AG09309 (cell line): ENCODE data around the gene IGHMBP2.

Experiments
- DNase-seq: peaks from one replicate; pipeline ENCODE4 v3.0.0-alpha.2; 2010; ENCODE audit warnings: low read depth
- H3K4me3 ChIP-seq: 2 replicates; pipeline ENCODE4 v1.5.1; 2011; ENCODE audit warnings: mild to moderate bottlenecking, low read depth, low read length, moderate library complexity; ENCODE audit not compliant: control insufficient read depth
- TF ChIP-seq, protein P1 (sequence below): IDR thresholded peaks from 2 replicates; pipeline ENCODE4 v1.5.1; 2011; ENCODE audit warnings: mild to moderate bottlenecking, low read depth, low read length, inconsistent platforms; ENCODE audit not compliant: insufficient read depth, control insufficient read depth; ENCODE audit errors: missing control alignments

Gene IGHMBP2

GRCh38 chr11:68890490-68891231, 13.0 kb upstream of the IGHMBP2 start:
- TF ChIP-seq, protein P1, sequence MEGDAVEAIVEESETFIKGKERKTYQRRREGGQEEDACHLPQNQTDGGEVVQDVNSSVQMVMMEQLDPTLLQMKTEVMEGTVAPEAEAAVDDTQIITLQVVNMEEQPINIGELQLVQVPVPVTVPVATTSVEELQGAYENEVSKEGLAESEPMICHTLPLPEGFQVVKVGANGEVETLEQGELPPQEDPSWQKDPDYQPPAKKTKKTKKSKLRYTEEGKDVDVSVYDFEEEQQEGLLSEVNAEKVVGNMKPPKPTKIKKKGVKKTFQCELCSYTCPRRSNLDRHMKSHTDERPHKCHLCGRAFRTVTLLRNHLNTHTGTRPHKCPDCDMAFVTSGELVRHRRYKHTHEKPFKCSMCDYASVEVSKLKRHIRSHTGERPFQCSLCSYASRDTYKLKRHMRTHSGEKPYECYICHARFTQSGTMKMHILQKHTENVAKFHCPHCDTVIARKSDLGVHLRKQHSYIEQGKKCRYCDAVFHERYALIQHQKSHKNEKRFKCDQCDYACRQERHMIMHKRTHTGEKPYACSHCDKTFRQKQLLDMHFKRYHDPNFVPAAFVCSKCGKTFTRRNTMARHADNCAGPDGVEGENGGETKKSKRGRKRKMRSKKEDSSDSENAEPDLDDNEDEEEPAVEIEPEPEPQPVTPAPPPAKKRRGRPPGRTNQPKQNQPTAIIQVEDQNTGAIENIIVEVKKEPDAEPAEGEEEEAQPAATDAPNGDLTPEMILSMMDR: no peak
- DNase-seq: peak; percentile 33
- no peak overlapping the region for H3K4me3 ChIP-seq

DNA sequence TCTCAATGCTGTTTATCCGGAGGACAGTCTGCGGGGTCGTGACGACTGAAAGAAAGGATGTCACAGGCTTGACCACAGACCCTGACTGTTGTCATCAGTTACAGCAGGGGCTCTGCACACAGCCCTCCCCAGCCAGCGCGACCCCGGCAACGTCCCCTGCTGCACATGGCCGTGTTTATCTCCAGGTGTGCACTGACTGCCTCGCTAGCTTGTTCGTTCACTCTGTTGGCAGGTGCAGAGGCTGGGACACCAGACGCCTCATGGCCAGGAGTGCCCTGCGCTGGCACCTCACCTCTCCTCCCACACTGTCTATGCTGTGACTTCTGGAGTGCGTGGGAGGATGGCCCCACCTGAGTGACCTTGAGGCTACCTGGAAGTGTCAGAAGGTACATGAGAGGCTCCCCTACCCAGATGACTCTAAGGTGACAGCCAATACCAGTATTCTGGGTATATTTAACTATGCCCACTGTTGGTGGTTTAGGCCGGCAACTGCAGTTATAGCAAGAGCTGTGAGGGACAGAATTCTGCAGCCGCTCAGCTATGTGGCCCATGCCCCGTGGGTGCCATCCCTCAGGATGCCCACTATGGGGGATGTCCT, 12.2 kb upstream of the IGHMBP2 start:
- TF ChIP-seq, protein P1: no peak
- H3K4me3 ChIP-seq: no peak overlapping the region
- no peak for DNase-seq

DNA sequence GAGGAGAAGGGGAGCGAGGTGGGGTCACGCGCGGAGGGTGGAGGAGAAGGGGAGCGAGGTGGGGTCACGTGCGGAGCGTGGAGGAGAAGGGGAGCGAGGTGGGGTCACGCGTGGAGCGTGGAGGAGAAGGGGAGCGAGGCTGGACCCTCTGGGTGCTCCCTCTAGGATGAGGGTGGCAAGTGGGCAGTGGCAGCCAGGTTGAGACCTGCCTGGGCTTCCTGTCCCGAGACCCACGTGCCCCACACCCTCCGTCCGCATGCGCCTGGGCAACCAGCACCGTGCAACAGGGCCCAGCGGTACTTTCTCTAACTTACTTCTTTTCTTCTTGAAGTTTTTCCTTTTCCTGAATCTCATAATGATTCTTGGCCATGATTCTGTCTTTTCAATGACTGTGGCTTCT, 11.1 kb upstream of the IGHMBP2 start:
- DNase-seq: no peak
- TF ChIP-seq, protein P1: no peak

DNA sequence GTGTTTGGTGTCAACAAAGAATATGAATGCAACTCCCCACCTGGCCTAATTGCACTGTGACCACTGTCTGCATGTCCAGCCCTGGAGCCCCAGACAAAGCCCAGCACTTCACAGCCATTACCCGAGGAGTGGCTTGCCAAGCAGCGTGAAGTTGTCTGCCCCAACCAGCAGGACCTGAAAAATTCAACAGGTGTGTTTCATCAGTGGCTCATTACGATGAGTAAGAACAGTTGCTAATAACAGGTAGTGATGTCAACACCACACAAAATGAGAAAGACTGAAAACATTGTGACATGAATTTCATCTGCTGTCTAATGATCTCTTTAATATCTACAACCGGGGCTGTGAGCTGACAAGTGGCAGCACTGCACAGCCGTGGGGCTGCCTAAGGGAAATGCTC, 10.4 kb upstream of the IGHMBP2 start:
- DNase-seq: no peak
- TF ChIP-seq, protein P1: no peak

More for the DNA sequence above, 11.1 kb upstream of the IGHMBP2 start:
- no peak overlapping the region for H3K4me3 ChIP-seq

DNA sequence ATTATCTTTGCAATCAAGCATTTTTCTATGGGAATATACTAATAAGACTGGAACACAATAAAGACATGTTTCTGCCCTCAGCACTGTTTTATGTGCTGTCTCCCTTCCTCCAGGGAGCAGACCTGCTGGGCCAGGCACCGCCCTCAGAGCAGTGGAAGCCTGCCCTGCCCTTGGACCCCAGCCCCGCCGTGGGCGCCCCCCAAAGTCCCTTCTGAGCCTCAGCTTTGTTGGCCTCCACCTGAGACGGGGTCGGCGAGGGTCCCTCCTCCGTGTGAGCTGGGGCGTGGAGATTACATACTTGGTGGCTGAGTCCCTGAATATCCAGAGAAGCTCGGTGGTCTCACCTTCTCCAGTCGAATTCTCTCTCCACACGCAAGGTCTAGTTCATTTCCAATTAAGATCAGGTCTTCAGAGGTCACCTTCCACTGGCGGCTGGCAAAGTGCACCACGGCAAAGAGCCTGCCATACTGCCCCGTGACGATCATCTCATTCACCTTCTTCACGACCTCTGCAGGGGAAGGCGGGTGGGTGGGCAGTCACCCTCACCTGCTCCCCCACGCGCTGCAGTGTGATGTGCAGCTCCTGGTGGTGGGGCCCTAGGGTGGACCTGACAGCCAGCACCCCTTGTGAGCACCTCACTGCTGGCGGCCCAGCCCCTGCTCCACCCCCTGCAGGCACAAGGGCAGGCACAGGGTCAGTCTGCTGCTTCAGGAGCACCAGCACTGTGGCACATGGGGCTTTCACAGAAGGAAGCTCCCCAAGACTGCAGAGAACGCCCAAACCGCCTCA, 7.3 kb upstream of the IGHMBP2 start:
- no peak overlapping the region for H3K4me3 ChIP-seq
- DNase-seq: no peak
- TF ChIP-seq, protein P1: no peak

More for the DNA sequence above, 10.4 kb upstream of the IGHMBP2 start:
- H3K4me3 ChIP-seq: no peak overlapping the region

DNA sequence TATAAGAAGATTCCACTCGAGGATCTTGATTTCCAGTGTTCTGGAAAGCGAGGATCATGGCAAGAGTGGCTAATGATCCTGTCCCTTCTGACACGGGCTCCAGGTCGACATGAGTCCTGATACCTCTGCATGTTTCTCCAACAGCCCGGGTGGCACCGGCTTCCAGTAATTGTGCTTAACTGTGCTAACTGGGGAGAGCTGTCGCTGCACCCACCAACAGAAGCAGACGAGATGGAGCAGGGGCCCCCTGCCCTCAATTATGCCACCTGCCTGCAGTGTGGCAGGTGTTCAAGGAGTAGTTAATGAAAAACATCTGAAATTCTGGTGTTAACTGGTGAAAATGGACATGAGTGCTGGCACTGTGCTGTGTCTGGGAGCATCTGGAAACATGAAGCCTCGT, 6.2 kb upstream of the IGHMBP2 start:
- DNase-seq: no peak
- TF ChIP-seq, protein P1: no peak
- H3K4me3 ChIP-seq: no peak overlapping the region
